PC-3 (cell line): ENCODE data around the gene ESR2. TPM values are rescaled to one million over a fixed set of nuclear protein-coding genes. Genes with fewer than 3 reads are reported as not detected.

ENCODE experiments used
- ATAC-seq: fragments of 200-7000 bp; cut with Tn5 transposase; 2 replicates; pipeline ENCODE4 v1.9.1; 2020; ENCODE audit warnings: mild to moderate bottlenecking, moderate library complexity
- BruUV-seq: library from RNA; stranded (reverse); fragments of 400-500 nt; replicated peaks from 2 replicates; lab custom pipeline; 2021; lab: Mats Ljungman, UMichigan
- CTCF ChIA-PET: fragments of 300-600 bp; sonication (Branson Sonifier 250); formaldehyde crosslinking; loops from one replicate; lab custom pipeline; 2022; ENCODE audit warnings: antibody characterized with exemption; lab: Charles Lee
- POLR2A ChIA-PET: fragments of 300-600 bp; sonication (Branson Sonifier 250); formaldehyde crosslinking; loops from one replicate; lab custom pipeline; 2022; ENCODE audit warnings: antibody characterized with exemption; ENCODE audit not compliant: unreplicated experiment; lab: Charles Lee
- DNase-seq: peaks from one replicate; pipeline ENCODE4 v3.0.0-alpha.2; 2015
- H2AFZ ChIP-seq: fragments of 300-600 bp; sonication (generic); 2 replicates; pipeline ENCODE4 v1.6.0; 2016; ENCODE audit warnings: antibody characterized with exemption, low read length
- H3F3A ChIP-seq: fragments of 300-600 bp; sonication (generic); one replicate; pipeline ENCODE4 v1.6.0; 2017; ENCODE audit warnings: antibody characterized with exemption, low read length, control low read depth, mild to moderate bottlenecking; ENCODE audit not compliant: unreplicated experiment
- H3K27ac ChIP-seq: fragments of 300-600 bp; sonication (generic); 2 replicates; pipeline ENCODE4 v1.5.1; 2016; ENCODE audit warnings: mild to moderate bottlenecking, low read length
- H3K27me3 ChIP-seq: fragments of 300-600 bp; sonication (generic); 2 replicates; pipeline ENCODE4 v1.6.1; 2016; ENCODE audit warnings: low read length, mixed read lengths
- H3K36me3 ChIP-seq: fragments of 300-600 bp; sonication (generic); 2 replicates; pipeline ENCODE4 v1.6.1; 2016; ENCODE audit warnings: low read depth, mixed run types, low read length, mixed read lengths
- H3K4me1 ChIP-seq: fragments of 300-600 bp; sonication (generic); 2 replicates; pipeline ENCODE4 v1.5.1; 2016; ENCODE audit warnings: low read length; ENCODE audit not compliant: insufficient read depth
- H3K4me2 ChIP-seq: fragments of 300-600 bp; sonication (generic); 2 replicates; pipeline ENCODE4 v1.6.0; 2016; ENCODE audit warnings: low read length
- H3K4me3 ChIP-seq: fragments of 300-600 bp; sonication (generic); 2 replicates; pipeline ENCODE4 v1.5.1; 2016; ENCODE audit warnings: mild to moderate bottlenecking, low read length, mixed read lengths
- H3K79me2 ChIP-seq: fragments of 300-600 bp; sonication (generic); 2 replicates; pipeline ENCODE4 v1.6.1; 2017; ENCODE audit warnings: low read length, mixed read lengths
- H3K9ac ChIP-seq: fragments of 300-600 bp; sonication (generic); 2 replicates; pipeline ENCODE4 v1.6.0; 2016; ENCODE audit warnings: mild to moderate bottlenecking, low read length
- H3K9me2 ChIP-seq: fragments of 300-600 bp; sonication (generic); replicated peaks from 2 replicates; pipeline ENCODE4 v1.6.1; 2016; ENCODE audit warnings: mixed run types, low read length, mixed read lengths
- H3K9me3 ChIP-seq: fragments of 300-600 bp; sonication (generic); 2 replicates; pipeline ENCODE4 v1.6.1; 2016; ENCODE audit warnings: low read length, mixed read lengths
- H4K20me1 ChIP-seq: fragments of 300-600 bp; sonication (generic); 2 replicates; pipeline ENCODE4 v1.6.1; 2016; ENCODE audit warnings: low read length, mixed read lengths
- CTCF ChIP-seq: fragments of 300-600 bp; sonication (generic); conservative IDR thresholded peaks from 2 replicates; pipeline ENCODE4 v1.5.1; 2017; ENCODE audit warnings: antibody characterized with exemption, low read depth, mild to moderate bottlenecking, low read length
- EZH2 ChIP-seq: fragments of 300-600 bp; sonication (generic); IDR thresholded peaks from one replicate; pipeline ENCODE4 v1.6.1; 2017; ENCODE audit warnings: antibody characterized with exemption, mild to moderate bottlenecking, low read length; ENCODE audit not compliant: unreplicated experiment
- EZH2phosphoT487 ChIP-seq: fragments of 300-600 bp; sonication (generic); IDR thresholded peaks from 2 replicates; pipeline ENCODE4 v1.6.1; 2018; ENCODE audit warnings: mild to moderate bottlenecking, antibody characterized with exemption, low read length, borderline replicate concordance
- intact Hi-C: fragments of 100-400 bp; cut with micrococcal nuclease; formaldehyde crosslinking; loops from 2 replicates; pipeline ENCODE4 v1.9.0; 2023
- total RNA-seq: library from RNA; depleted of rRNA; stranded (reverse); fragments of >200 nt; gene quantifications from 2 replicates; pipeline ENCODE4 v1.2.3, GENCODE V29; 2014

Gene ESR2
- total RNA-seq, 1 experiment from 2014 or later, result 0.18 TPM

GRCh38 chr14:64109819-64110554, 184.2 kb downstream of the ESR2 start:
- Histone ChIP-seq H3K36me3 (no peaks in the 10 kb centered on the region), H3K4me2 (no peak overlapping the region), H3K4me3 (no peak overlapping the region), H3K9me2 (no peaks in the 10 kb centered on the region), H4K20me1 (no peaks in the 10 kb centered on the region), H2AFZ (no peak overlapping the region), H3K79me2 (no peaks in the 10 kb centered on the region), H3K27me3 (no peaks in the 10 kb centered on the region), H3K27ac (no peak overlapping the region), H3K9me3 (no peaks in the 10 kb centered on the region), H3K4me1 (peaks cover 5% of the 10 kb centered on the region; the same call in 1 of the 2 replicates), H3F3A (no peaks in the 10 kb centered on the region), H3K9ac (no peak overlapping the region)
- DNase-seq (no peak), ATAC-seq (peak; percentile 29; the same call in 1 of the 2 replicates)
- no TSS peak for BruUV-seq
- no peak for TF ChIP-seq EZH2
- TF ChIP-seq CTCF, result no peak
- TF ChIP-seq EZH2phosphoT487, result no peak
- CTCF ChIA-PET, result no interaction called here
- POLR2A ChIA-PET, result interaction anchor here (0.6 kb wide), 2 partner anchors 459 to 491 kb away, joined by 3 to 5 read pairs; no protein-coding TSS in a partner anchor
- intact Hi-C loops, result no loop called here

DNA sequence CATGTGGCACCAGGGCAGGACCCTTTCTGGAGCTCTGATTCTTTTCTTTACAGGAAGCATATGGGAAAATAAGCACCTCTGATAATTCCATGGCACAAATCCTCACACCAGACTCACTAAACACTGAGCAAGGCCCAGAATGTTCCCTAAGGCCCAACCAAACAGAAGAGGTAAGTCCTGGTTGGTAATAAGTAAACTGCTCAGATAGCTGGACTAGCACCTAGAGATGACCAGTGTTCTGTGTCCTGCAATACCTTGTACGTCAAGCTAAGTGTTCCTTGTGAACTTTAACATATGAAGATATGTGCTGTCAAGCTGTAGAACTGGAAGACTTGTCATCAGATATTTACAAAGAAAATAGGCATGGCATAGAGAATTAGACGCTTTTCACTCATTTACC, 186.7 kb downstream of the ESR2 start:
- H3K9me2 ChIP-seq, result no peaks in the 10 kb centered on the region
- ATAC-seq (no peak), DNase-seq (no peak)
- no peaks in the 10 kb centered on the region for H3K36me3 ChIP-seq
- H3K27me3 ChIP-seq, result no peaks in the 10 kb centered on the region
- H3K9ac ChIP-seq, result no peak overlapping the region
- ChIA-PET POLR2A (no interaction called here), CTCF (no interaction called here)
- H4K20me1 ChIP-seq, result no peaks in the 10 kb centered on the region
- no peak for TF ChIP-seq EZH2
- no peak for TF ChIP-seq EZH2phosphoT487
- TF ChIP-seq CTCF, result no peak
- H3F3A ChIP-seq, result no peaks in the 10 kb centered on the region
- no peaks in the 10 kb centered on the region for H3K79me2 ChIP-seq
- no peak overlapping the region for H2AFZ ChIP-seq
- no peak overlapping the region for H3K4me2 ChIP-seq
- peaks cover under 1% of the 10 kb centered on the region; the same call in 1 of the 2 replicates for H3K4me1 ChIP-seq
- no peak overlapping the region for H3K4me3 ChIP-seq
- H3K9me3 ChIP-seq, result no peaks in the 10 kb centered on the region
- no TSS peak for BruUV-seq
- no peak overlapping the region for H3K27ac ChIP-seq
- intact Hi-C loops, result no loop called here

DNA sequence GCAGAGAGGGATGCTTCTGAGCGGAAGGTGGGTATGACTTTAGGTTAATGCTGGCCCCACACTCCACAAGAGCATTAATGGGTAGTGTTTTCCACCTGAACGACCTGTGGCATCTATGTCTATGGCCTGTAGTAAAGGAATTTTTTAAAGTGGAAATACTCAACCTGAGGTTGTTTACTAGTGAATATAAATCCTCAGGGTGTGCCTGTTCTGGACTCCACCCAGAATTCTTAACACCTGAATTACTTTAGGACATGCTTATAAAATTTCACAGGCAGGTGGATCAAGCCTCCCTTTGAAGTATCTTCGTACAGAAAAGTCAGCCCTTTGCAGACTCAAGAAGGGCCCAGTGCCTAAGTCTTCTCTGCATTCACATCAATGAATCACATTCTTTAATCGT, 196.1 kb downstream of the ESR2 start:
- H3K4me2 ChIP-seq, result no peak overlapping the region
- ATAC-seq, result peak; percentile 72
- DNase-seq, result peak; percentile 6
- H3K4me3 ChIP-seq, result no peak overlapping the region
- no peaks in the 10 kb centered on the region for H3K9me3 ChIP-seq
- H3K79me2 ChIP-seq, result no peaks in the 10 kb centered on the region
- no peaks in the 10 kb centered on the region for H3K36me3 ChIP-seq
- peaks cover 2% of the 10 kb centered on the region; the same call in 1 of the 2 replicates for H3K4me1 ChIP-seq
- H3K27me3 ChIP-seq, result no peaks in the 10 kb centered on the region
- H2AFZ ChIP-seq, result no peak overlapping the region; the same call in 1 of the 2 replicates
- no peak overlapping the region for H3K9ac ChIP-seq
- no peaks in the 10 kb centered on the region for H3K9me2 ChIP-seq
- intact Hi-C loops, result no loop called here
- H4K20me1 ChIP-seq, result no peaks in the 10 kb centered on the region
- TSS peak; percentile 24 for BruUV-seq
- no peaks in the 10 kb centered on the region for H3F3A ChIP-seq
- no peak for TF ChIP-seq EZH2
- no peak for TF ChIP-seq CTCF
- no peak for TF ChIP-seq EZH2phosphoT487
- ChIA-PET POLR2A (no interaction called here), CTCF (no interaction called here)
- no peak overlapping the region for H3K27ac ChIP-seq
